Measurements from ENCODE around the gene TMC4. TPM values are rescaled to one million over a fixed set of nuclear protein-coding genes. Genes with fewer than 3 reads are reported as not detected.
"Not testable (repeated sequence)": the region's sequence is repeated elsewhere in the genome, so short reads cannot be mapped to it uniquely, and the experiment has no call there.

The TMC4 gene
- total RNA-seq, 4 donors from 2014 or later: 38.0 to 281 (median 232) TPM

DNA sequence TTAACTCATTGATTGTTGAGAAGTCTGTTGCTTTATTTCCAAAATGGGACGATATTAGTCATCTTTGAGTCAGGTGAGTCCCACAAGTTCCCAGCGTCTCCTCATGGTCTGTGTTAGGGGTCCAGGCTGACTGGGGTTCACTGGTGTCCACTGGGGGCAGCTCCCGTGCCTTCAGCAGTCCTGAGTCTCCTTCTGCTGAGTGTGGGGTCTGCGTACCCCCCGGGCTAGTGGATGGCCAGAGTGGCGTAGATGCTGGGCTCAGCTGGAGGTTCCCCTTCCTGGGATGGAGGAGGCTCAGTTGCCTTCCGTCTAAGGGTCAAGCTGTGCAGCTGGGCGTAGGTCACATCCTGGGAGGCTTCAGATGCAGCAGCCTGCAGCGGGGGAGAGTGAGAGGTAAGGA is 43.9 kb upstream of the TMC4 start:
- Histone ChIP-seq H3K36me3 (no peaks in the 10 kb centered on the region), H3K27me3 (no peaks in the 10 kb centered on the region), H3K4me3 (no peak overlapping the region), H3K4me1 (no peaks in the 10 kb centered on the region), H3K27ac (no peak overlapping the region), H3K9me3 (no peaks in the 10 kb centered on the region)
- DNase-seq: peak in 1 of 3 donors; percentile 42
- no peak for TF ChIP-seq POLR2A (IDR thresholded peaks at IDR 0.05)
- TF ChIP-seq, protein P1, sequence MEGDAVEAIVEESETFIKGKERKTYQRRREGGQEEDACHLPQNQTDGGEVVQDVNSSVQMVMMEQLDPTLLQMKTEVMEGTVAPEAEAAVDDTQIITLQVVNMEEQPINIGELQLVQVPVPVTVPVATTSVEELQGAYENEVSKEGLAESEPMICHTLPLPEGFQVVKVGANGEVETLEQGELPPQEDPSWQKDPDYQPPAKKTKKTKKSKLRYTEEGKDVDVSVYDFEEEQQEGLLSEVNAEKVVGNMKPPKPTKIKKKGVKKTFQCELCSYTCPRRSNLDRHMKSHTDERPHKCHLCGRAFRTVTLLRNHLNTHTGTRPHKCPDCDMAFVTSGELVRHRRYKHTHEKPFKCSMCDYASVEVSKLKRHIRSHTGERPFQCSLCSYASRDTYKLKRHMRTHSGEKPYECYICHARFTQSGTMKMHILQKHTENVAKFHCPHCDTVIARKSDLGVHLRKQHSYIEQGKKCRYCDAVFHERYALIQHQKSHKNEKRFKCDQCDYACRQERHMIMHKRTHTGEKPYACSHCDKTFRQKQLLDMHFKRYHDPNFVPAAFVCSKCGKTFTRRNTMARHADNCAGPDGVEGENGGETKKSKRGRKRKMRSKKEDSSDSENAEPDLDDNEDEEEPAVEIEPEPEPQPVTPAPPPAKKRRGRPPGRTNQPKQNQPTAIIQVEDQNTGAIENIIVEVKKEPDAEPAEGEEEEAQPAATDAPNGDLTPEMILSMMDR (IDR thresholded peaks at IDR 0.05): no peak

DNA sequence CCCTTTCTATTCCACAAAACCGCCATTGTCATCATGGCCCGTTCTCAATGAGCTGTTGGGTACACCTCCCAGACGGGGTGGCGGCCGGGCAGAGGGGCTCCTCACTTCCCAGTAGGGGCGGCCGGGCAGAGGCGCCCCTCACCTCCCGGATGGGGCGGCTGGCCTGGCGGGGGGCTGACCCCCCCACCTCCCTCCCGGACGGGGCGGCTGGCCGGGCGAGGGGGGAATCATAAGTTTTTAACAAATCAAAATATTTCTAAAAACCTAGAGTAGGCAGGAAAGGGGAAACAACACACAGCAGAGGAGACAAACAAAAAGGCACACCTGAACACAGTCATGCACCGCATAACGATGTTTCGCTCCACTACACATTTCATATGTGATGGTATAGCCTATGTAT is 41.8 kb upstream of the TMC4 start:
- H3K4me1 ChIP-seq, H3K36me3 ChIP-seq, H3K4me3 ChIP-seq, H3K27me3 ChIP-seq, DNase-seq, H3K27ac ChIP-seq, H3K9me3 ChIP-seq: not testable (repeated sequence)

GRCh38 chr19:54214217-54214616 is 41.3 kb upstream of the TMC4 start:
- not testable (repeated sequence) for H3K27me3 ChIP-seq, H3K4me3 ChIP-seq, H3K27ac ChIP-seq, H3K9me3 ChIP-seq, H3K36me3 ChIP-seq, DNase-seq
- peaks cover 1 to 14% (median 6%) of the 10 kb centered on the region in 4 donors for H3K4me1 ChIP-seq

- TF ChIP-seq, protein P1 (IDR thresholded peaks at IDR 0.05): no peak
- no peak for TF ChIP-seq POLR2A (IDR thresholded peaks at IDR 0.05)
- DNase-seq: no peak
- Histone ChIP-seq H3K36me3 (peaks cover 0 to 19% (median 0%) of the 10 kb centered on the region in 3 donors), H3K9me3 (no peaks in the 10 kb centered on the region), H3K27ac (peak overlapping the region in 2 of 4 donors; percentile 83 to 87), H3K27me3 (no peaks in the 10 kb centered on the region), H3K4me1 (peaks cover 10 to 43% (median 19%) of the 10 kb centered on the region in 4 donors), H3K4me3 (peak overlapping the region in 1 of 4 donors; percentile 5)
Measured at GRCh38 chr19:54211235-54211634, 38.3 kb upstream of the TMC4 start.

GRCh38 chr19:54209811-54210494 is 37.0 kb upstream of the TMC4 start:
- H3K9me3 ChIP-seq: no peaks in the 10 kb centered on the region
- no peaks in the 10 kb centered on the region for H3K27me3 ChIP-seq
- H3K4me1 ChIP-seq: peaks cover 10 to 50% (median 19%) of the 10 kb centered on the region in 4 donors
- H3K36me3 ChIP-seq: peaks cover 0 to 32% (median 0%) of the 10 kb centered on the region in 3 donors
- TF ChIP-seq POLR2A (IDR thresholded peaks at IDR 0.05): peak; percentile 6 to 60
- TF ChIP-seq, protein P1 (IDR thresholded peaks at IDR 0.05): no peak
- H3K27ac ChIP-seq: peak overlapping the region; percentile 70 to 87 (median 76)
- H3K4me3 ChIP-seq: peak overlapping the region in 1 of 4 donors; percentile 38
- DNase-seq: peak; percentile 56 to 92 (median 81)

DNA sequence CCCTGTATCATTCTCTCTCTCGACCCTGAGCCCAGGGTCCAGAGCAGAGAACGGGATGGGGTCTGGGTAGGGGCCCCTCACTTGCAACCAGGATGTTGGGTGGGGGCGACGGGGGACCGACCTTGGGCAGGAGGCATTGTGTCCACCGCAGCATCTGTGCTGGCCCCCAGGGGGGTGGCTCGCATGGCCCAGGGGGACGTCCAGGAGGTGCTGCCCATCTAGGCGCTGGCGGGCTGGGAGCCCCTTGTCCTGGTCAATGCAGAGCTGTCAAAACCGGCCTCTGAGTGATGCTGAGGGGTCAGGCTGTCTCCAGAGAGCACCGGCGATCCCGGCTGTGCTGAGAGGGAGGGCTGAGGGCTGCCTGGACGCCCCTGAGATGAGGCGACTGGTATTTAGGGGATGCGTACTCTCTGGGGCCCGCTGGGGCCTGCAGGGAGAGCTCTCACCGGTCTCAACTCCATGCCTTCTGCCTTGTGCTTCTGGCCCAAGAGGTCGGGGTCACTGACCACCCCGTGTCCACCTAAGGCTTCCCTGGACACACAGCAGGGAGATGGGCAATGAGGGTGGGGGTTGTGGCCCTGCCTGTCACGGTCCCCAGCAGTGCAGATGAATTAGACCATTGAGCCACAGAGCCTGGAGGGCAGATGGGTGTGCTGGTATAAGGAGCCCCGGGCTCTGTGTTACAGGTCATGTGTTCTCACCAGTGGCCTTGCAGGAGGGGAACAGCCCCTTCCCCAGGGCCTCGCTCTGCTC is 36.3 kb upstream of the TMC4 start:
- no peak for TF ChIP-seq POLR2A (IDR thresholded peaks at IDR 0.05)
- TF ChIP-seq, protein P1 (IDR thresholded peaks at IDR 0.05): no peak
- Histone ChIP-seq H3K27me3 (no peaks in the 10 kb centered on the region), H3K4me1 (peaks cover 10 to 57% (median 19%) of the 10 kb centered on the region in 4 donors), H3K4me3 (no peak overlapping the region), H3K9me3 (no peaks in the 10 kb centered on the region), H3K36me3 (peaks cover 0 to 39% (median 0%) of the 10 kb centered on the region in 3 donors), H3K27ac (peak overlapping the region; percentile 70 to 87 (median 76))
- no peak for DNase-seq

Data from Peyer's patch (tissue), 4 donors.